Retinal pigment epithelial cell (primary cell): ENCODE results near the gene SEMA5A.
"Not testable (repeated sequence)": the region's sequence is repeated elsewhere in the genome, so short reads cannot be mapped to it uniquely, and the experiment has no call there.

Experiments
- DNase-seq: peaks from one replicate; pipeline ENCODE4 v3.0.0-alpha.2; 2010; ENCODE audit warnings: low read depth
- H3K4me3 ChIP-seq: 2 replicates; pipeline ENCODE4 v1.5.1; 2011; ENCODE audit warnings: mild to moderate bottlenecking, low read length, control low read depth, moderate library complexity
- CTCF ChIP-seq: conservative IDR thresholded peaks from 2 replicates; pipeline ENCODE4 v1.5.1; 2011; ENCODE audit warnings: low read depth, low read length, control low read depth, inconsistent platforms

The SEMA5A gene

GRCh38 chr5:9411142-9411541 is 134.7 kb downstream of the SEMA5A start:
- TF ChIP-seq CTCF = no peak
- no peak for DNase-seq
- H3K4me3 ChIP-seq = no peak overlapping the region

GRCh38 chr5:9409413-9409960 is 136.4 kb downstream of the SEMA5A start:
- H3K4me3 ChIP-seq = no peak overlapping the region
- no peak for DNase-seq
- TF ChIP-seq CTCF = no peak

GRCh38 chr5:9408964-9409363 is 136.9 kb downstream of the SEMA5A start:
- no peak for DNase-seq
- TF ChIP-seq CTCF = no peak
- no peak overlapping the region for H3K4me3 ChIP-seq

- no peak overlapping the region for H3K4me3 ChIP-seq
- no peak for TF ChIP-seq CTCF
- no peak for DNase-seq
Measured at GRCh38 chr5:9405196-9405754, 140.6 kb downstream of the SEMA5A start.

- no peak for DNase-seq
- TF ChIP-seq CTCF = no peak
- H3K4me3 ChIP-seq = no peak overlapping the region
Measured at GRCh38 chr5:9401786-9402472, 143.9 kb downstream of the SEMA5A start.

- not testable (repeated sequence) for H3K4me3 ChIP-seq, DNase-seq
Measured at GRCh38 chr5:9399783-9400182, 146.1 kb downstream of the SEMA5A start.

GRCh38 chr5:9399094-9399493 is 146.8 kb downstream of the SEMA5A start:
- no peak overlapping the region for H3K4me3 ChIP-seq
- DNase-seq = no peak
- no peak for TF ChIP-seq CTCF
